ENCODE data around the gene PRRG4.
A peak's percentile ranks its signal among the peaks of the same experiment; 100 is the strongest.

The PRRG4 gene

DNA sequence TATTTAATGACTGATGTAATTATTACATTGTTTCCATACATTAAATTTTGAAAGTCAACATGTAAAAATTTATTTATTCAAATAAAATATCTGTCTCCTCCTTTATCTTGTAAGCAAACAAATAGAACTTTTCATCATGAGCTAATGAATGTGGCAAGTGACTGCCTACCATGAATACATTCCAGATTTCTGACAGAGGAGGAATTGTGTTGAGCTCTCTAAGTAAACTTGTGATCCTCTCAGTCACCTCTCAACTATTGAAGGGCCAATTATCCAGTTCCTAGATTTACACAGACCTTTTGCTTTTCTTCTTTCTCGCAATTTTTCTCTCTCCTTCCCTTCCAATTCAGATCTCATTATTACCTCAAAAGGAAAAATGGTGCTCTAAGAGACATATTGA is 21.5 kb downstream of the PRRG4 start:
- no CpG with 5 or more reads among the region's 1 CpG for WGBS
- no peaks in the 10 kb centered on the region for H3K9me3 ChIP-seq (ENCODE audit: control insufficient read depth, low read length)

GRCh38 chr11:32852207-32852606 is 22.5 kb downstream of the PRRG4 start:
- Histone ChIP-seq H3K4me3 (ENCODE audit: insufficient read depth in 1 of 2, low read depth in 1 of 2, low read length in 2 of 2) (peak overlapping the region in 1 of 2 experiments; percentile 34), H2BK120ac (ENCODE audit: low read depth, low read length) (no peak overlapping the region), H4K8ac (ENCODE audit: low read length) (no peak overlapping the region), H3K9ac (ENCODE audit: low read length) (peak overlapping the region; percentile 60), H3K79me1 (replicated peaks; ENCODE audit: low read length, poor library complexity, severe bottlenecking) (no peaks in the 10 kb centered on the region), H3K27me3 (ENCODE audit: control insufficient read depth in 1 of 2, insufficient read depth in 1 of 2, low read length in 2 of 2) (no peaks in the 10 kb centered on the region), H2BK15ac (ENCODE audit: low read depth, poor library complexity, severe bottlenecking) (no peak overlapping the region), H3K9me3 (ENCODE audit: control insufficient read depth, low read length) (no peaks in the 10 kb centered on the region), H3K23ac (ENCODE audit: low read length in 2 of 2) (no peak overlapping the region), H2AK5ac (ENCODE audit: low read length, severe bottlenecking) (no peak overlapping the region), H3K36me3 (ENCODE audit: control insufficient read depth in 1 of 2, insufficient read depth in 2 of 2, low read depth in 1 of 2, low read length in 2 of 2) (no peaks in the 10 kb centered on the region), H3K4ac (ENCODE audit: low read depth in 1 of 2, low read length in 2 of 2) (no peak overlapping the region), H3K4me2 (ENCODE audit: low read length, poor library complexity, severe bottlenecking) (no peak overlapping the region), H3K4me1 (ENCODE audit: control insufficient read depth, insufficient read depth, low read depth, low read length) (no peaks in the 10 kb centered on the region), H2AFZ (ENCODE audit: low read depth, low read length) (no peak overlapping the region), H4K91ac (ENCODE audit: low read length) (no peak overlapping the region), H3K18ac (ENCODE audit: low read depth in 1 of 2, low read length in 2 of 2) (no peak overlapping the region), H2BK5ac (ENCODE audit: low read depth, low read length, poor library complexity, severe bottlenecking) (no peak overlapping the region), H3K14ac (ENCODE audit: low read length in 2 of 2) (no peak overlapping the region), H2BK12ac (ENCODE audit: low read length in 2 of 2) (no peak overlapping the region), H3K27ac (ENCODE audit: low read length, poor library complexity, severe bottlenecking) (no peak overlapping the region)
- DNase-seq = no peak
- 86% methylated on average over 4 of the region's 4 CpGs for WGBS

More for the DNA sequence above, 21.5 kb downstream of the PRRG4 start:
- H3K23ac ChIP-seq (ENCODE audit: low read length in 2 of 2) = no peak overlapping the region
- H2BK12ac ChIP-seq (ENCODE audit: low read length in 2 of 2) = no peak overlapping the region
- H4K8ac ChIP-seq (ENCODE audit: low read length) = no peak overlapping the region
- no peak overlapping the region for H3K9ac ChIP-seq (ENCODE audit: low read length)
- no peaks in the 10 kb centered on the region for H3K79me1 ChIP-seq (replicated peaks; ENCODE audit: low read length, poor library complexity, severe bottlenecking)
- H3K4me3 ChIP-seq (ENCODE audit: insufficient read depth in 1 of 2, low read depth in 1 of 2, low read length in 2 of 2) = no peak overlapping the region
- no peak overlapping the region for H2AK5ac ChIP-seq (ENCODE audit: low read length, severe bottlenecking)
- H3K4ac ChIP-seq (ENCODE audit: low read depth in 1 of 2, low read length in 2 of 2) = no peak overlapping the region
- no peaks in the 10 kb centered on the region for H3K36me3 ChIP-seq (ENCODE audit: control insufficient read depth in 1 of 2, insufficient read depth in 2 of 2, low read depth in 1 of 2, low read length in 2 of 2)
- H2AFZ ChIP-seq (ENCODE audit: low read depth, low read length) = no peak overlapping the region
- H2BK15ac ChIP-seq (ENCODE audit: low read depth, poor library complexity, severe bottlenecking) = no peak overlapping the region
- no peaks in the 10 kb centered on the region for H3K4me1 ChIP-seq (ENCODE audit: control insufficient read depth, insufficient read depth, low read depth, low read length)
- no peak overlapping the region for H2BK5ac ChIP-seq (ENCODE audit: low read depth, low read length, poor library complexity, severe bottlenecking)
- H3K14ac ChIP-seq (ENCODE audit: low read length in 2 of 2) = no peak overlapping the region
- DNase-seq = no peak
- no peaks in the 10 kb centered on the region for H3K27me3 ChIP-seq (ENCODE audit: control insufficient read depth in 1 of 2, insufficient read depth in 1 of 2, low read length in 2 of 2)
- H3K4me2 ChIP-seq (ENCODE audit: low read length, poor library complexity, severe bottlenecking) = no peak overlapping the region
- no peak overlapping the region for H2BK120ac ChIP-seq (ENCODE audit: low read depth, low read length)
- H3K18ac ChIP-seq (ENCODE audit: low read depth in 1 of 2, low read length in 2 of 2) = no peak overlapping the region
- H3K27ac ChIP-seq (ENCODE audit: low read length, poor library complexity, severe bottlenecking) = no peak overlapping the region
- H4K91ac ChIP-seq (ENCODE audit: low read length) = no peak overlapping the region

GRCh38 chr11:32855601-32856000 is 25.9 kb downstream of the PRRG4 start:
- Histone ChIP-seq H3K27me3 (ENCODE audit: control insufficient read depth in 1 of 2, insufficient read depth in 1 of 2, low read length in 2 of 2) (no peaks in the 10 kb centered on the region), H2AK5ac (ENCODE audit: low read length, severe bottlenecking) (no peak overlapping the region), H3K4ac (ENCODE audit: low read depth in 1 of 2, low read length in 2 of 2) (no peak overlapping the region), H4K8ac (ENCODE audit: low read length) (no peak overlapping the region), H3K4me1 (ENCODE audit: control insufficient read depth, insufficient read depth, low read depth, low read length) (no peaks in the 10 kb centered on the region), H3K4me2 (ENCODE audit: low read length, poor library complexity, severe bottlenecking) (no peak overlapping the region), H3K23ac (ENCODE audit: low read length in 2 of 2) (no peak overlapping the region), H3K9me3 (ENCODE audit: control insufficient read depth, low read length) (no peaks in the 10 kb centered on the region), H2BK5ac (ENCODE audit: low read depth, low read length, poor library complexity, severe bottlenecking) (no peak overlapping the region), H2BK120ac (ENCODE audit: low read depth, low read length) (no peak overlapping the region), H3K36me3 (ENCODE audit: control insufficient read depth in 1 of 2, insufficient read depth in 2 of 2, low read depth in 1 of 2, low read length in 2 of 2) (no peaks in the 10 kb centered on the region), H3K18ac (ENCODE audit: low read depth in 1 of 2, low read length in 2 of 2) (no peak overlapping the region), H3K79me1 (replicated peaks; ENCODE audit: low read length, poor library complexity, severe bottlenecking) (no peaks in the 10 kb centered on the region), H3K4me3 (ENCODE audit: insufficient read depth in 1 of 2, low read depth in 1 of 2, low read length in 2 of 2) (no peak overlapping the region), H4K91ac (ENCODE audit: low read length) (no peak overlapping the region), H2BK12ac (ENCODE audit: low read length in 2 of 2) (no peak overlapping the region), H2AFZ (ENCODE audit: low read depth, low read length) (no peak overlapping the region), H3K27ac (ENCODE audit: low read length, poor library complexity, severe bottlenecking) (no peak overlapping the region), H3K14ac (ENCODE audit: low read length in 2 of 2) (no peak overlapping the region), H2BK15ac (ENCODE audit: low read depth, poor library complexity, severe bottlenecking) (no peak overlapping the region), H3K9ac (ENCODE audit: low read length) (no peak overlapping the region)
- WGBS = 64% methylated on average over 1 of the region's 2 CpGs
- no peak for DNase-seq

DNA sequence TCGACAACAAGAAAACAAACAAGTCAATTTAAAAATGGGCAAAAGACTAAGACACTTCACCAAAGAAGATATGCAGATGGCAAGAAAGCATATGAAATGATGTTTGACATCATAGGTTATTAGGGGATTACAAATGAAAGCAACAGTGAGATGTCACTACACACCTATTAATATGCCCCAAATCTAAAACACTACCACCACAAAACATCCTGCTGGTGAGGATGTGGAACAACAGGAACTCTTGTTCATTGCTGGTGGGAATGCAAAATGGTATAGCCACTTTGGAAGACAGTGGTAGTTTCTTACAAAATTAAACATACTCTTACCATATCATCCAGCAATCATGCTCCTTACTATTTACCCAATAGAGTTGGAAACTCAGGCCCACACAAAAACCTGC is 29.0 kb downstream of the PRRG4 start:
- Histone ChIP-seq H3K4ac (ENCODE audit: low read depth in 1 of 2, low read length in 2 of 2) (no peak overlapping the region), H3K18ac (ENCODE audit: low read depth in 1 of 2, low read length in 2 of 2) (no peak overlapping the region), H3K4me1 (ENCODE audit: control insufficient read depth, insufficient read depth, low read depth, low read length) (no peaks in the 10 kb centered on the region), H2AFZ (ENCODE audit: low read depth, low read length) (no peak overlapping the region), H3K4me2 (ENCODE audit: low read length, poor library complexity, severe bottlenecking) (no peak overlapping the region), H3K36me3 (ENCODE audit: control insufficient read depth in 1 of 2, insufficient read depth in 2 of 2, low read depth in 1 of 2, low read length in 2 of 2) (no peaks in the 10 kb centered on the region), H2BK120ac (ENCODE audit: low read depth, low read length) (no peak overlapping the region), H3K9ac (ENCODE audit: low read length) (no peak overlapping the region), H3K27me3 (ENCODE audit: control insufficient read depth in 1 of 2, insufficient read depth in 1 of 2, low read length in 2 of 2) (no peaks in the 10 kb centered on the region), H3K27ac (ENCODE audit: low read length, poor library complexity, severe bottlenecking) (no peak overlapping the region), H4K8ac (ENCODE audit: low read length) (no peak overlapping the region), H2BK5ac (ENCODE audit: low read depth, low read length, poor library complexity, severe bottlenecking) (no peak overlapping the region), H3K9me3 (ENCODE audit: control insufficient read depth, low read length) (no peaks in the 10 kb centered on the region), H2BK12ac (ENCODE audit: low read length in 2 of 2) (no peak overlapping the region), H3K14ac (ENCODE audit: low read length in 2 of 2) (no peak overlapping the region), H3K23ac (ENCODE audit: low read length in 2 of 2) (no peak overlapping the region), H3K79me1 (replicated peaks; ENCODE audit: low read length, poor library complexity, severe bottlenecking) (no peaks in the 10 kb centered on the region), H2BK15ac (ENCODE audit: low read depth, poor library complexity, severe bottlenecking) (no peak overlapping the region), H3K4me3 (ENCODE audit: insufficient read depth in 1 of 2, low read depth in 1 of 2, low read length in 2 of 2) (no peak overlapping the region), H2AK5ac (ENCODE audit: low read length, severe bottlenecking) (no peak overlapping the region), H4K91ac (ENCODE audit: low read length) (no peak overlapping the region)
- no CpG with 5 or more reads among the region's 1 CpG for WGBS
- DNase-seq = no peak
